HCT116 (cell line): ENCODE measurements around the gene DPP6. TPM values are rescaled to one million over a fixed set of nuclear protein-coding genes. Genes with fewer than 3 reads are reported as not detected.

ENCODE experiments used
- ATAC-seq: fragments of 200-7000 bp; cut with Tn5 transposase; 2 replicates; pipeline ENCODE4 v1.9.1; 2020; ENCODE audit warnings: mild to moderate bottlenecking, moderate library complexity
- BruUV-seq: library from RNA; stranded (reverse); fragments of 400-500 nt; replicated peaks from 2 replicates; lab custom pipeline; 2021; lab: Mats Ljungman, UMichigan
- CTCF ChIA-PET: fragments of 300-600 bp; sonication (Branson Sonifier 250); formaldehyde crosslinking; loops from one replicate; lab custom pipeline; 2021; ENCODE audit warnings: antibody characterized with exemption; lab: Charles Lee
- POLR2A ChIA-PET: fragments of 300-600, 350-600 bp; sonication (Branson Sonifier 250); formaldehyde crosslinking; loops from one replicate; lab custom pipeline; 2021; ENCODE audit warnings: antibody characterized with exemption; lab: Charles Lee
- RAD21 ChIA-PET, 2 experiments: fragments of 300-600 bp; sonication (Branson Sonifier 250); formaldehyde crosslinking; loops; one replicate each; lab custom pipeline; 2023; ENCODE audit warnings: low total read pairs in 2 of 2; ENCODE audit not compliant: uncharacterized antibody in 2 of 2, unreplicated experiment in 2 of 2, low non-redundant PET in 1 of 2; lab: Charles Lee
- DNase-seq: peaks from one replicate; pipeline ENCODE4 v3.0.0-alpha.2; 2010; ENCODE audit warnings: low read depth, low spot score
- H2AFZ ChIP-seq: fragments of 200-600 bp; shearing (Covaris generic), sonication (generic); 2 replicates; pipeline ENCODE4 v1.6.1; 2017; ENCODE audit warnings: low read depth, mixed run types, mixed read lengths, antibody characterized with exemption, low read length; ENCODE audit not compliant: poor library complexity, severe bottlenecking
- H3K27ac ChIP-seq: 2 replicates; pipeline ENCODE4 v1.5.1; 2012; ENCODE audit warnings: low read depth, low read length
- H3K27me3 ChIP-seq: fragments of 200-600 bp; sonication (generic); 2 replicates; pipeline ENCODE4 v1.6.1; 2016; ENCODE audit warnings: mixed run types, low read length, mixed read lengths; ENCODE audit not compliant: insufficient read depth
- H3K36me3 ChIP-seq, 2 experiments: fragments of 200-500 bp in 1 of 2; fragments of 200-600 bp in 1 of 2; sonication (Bioruptor generic) in 1 of 2; sonication (generic) in 1 of 2; 2 replicates each; pipeline versions ENCODE4 v1.5.1 to v1.6.1; 2014 to 2016; ENCODE audit warnings: low read length in 2 of 2, inconsistent platforms in 1 of 2, mixed read lengths in 1 of 2, mixed run types in 1 of 2; ENCODE audit not compliant: insufficient read depth in 2 of 2, control insufficient read depth in 1 of 2
- H3K4me1 ChIP-seq, 2 experiments: fragments of 200-600 bp in 1 of 2; sonication (generic) in 1 of 2; 2 replicates each; pipeline versions ENCODE4 v1.5.1 to v1.6.1; 2012 to 2017; ENCODE audit warnings: low read length in 2 of 2, inconsistent platforms in 1 of 2, mild to moderate bottlenecking in 1 of 2, mixed read lengths in 1 of 2, mixed run types in 1 of 2, moderate library complexity in 1 of 2; ENCODE audit not compliant: insufficient read depth in 2 of 2, control insufficient read depth in 1 of 2
- H3K4me2 ChIP-seq: fragments of 200-600 bp; sonication (generic); 2 replicates; pipeline ENCODE4 v1.6.1; 2017; ENCODE audit warnings: mixed run types, low read length, mixed read lengths
- H3K4me3 ChIP-seq, 2 experiments: fragments of 200-600 bp in 1 of 2; sonication (generic) in 1 of 2; replicated peaks in 1 of 2; 2 replicates each; pipeline ENCODE4 v1.5.1; 2011 to 2016; ENCODE audit warnings: low read length in 2 of 2, control low read depth in 1 of 2, low read depth in 1 of 2, mild to moderate bottlenecking in 1 of 2, mixed read lengths in 1 of 2, mixed run types in 1 of 2
- H3K79me2 ChIP-seq: fragments of 200-600 bp; sonication (generic); 2 replicates; pipeline ENCODE4 v1.6.1; 2017; ENCODE audit warnings: mild to moderate bottlenecking, mixed run types, low read length, moderate library complexity, mixed read lengths; ENCODE audit not compliant: insufficient read depth
- H3K9ac ChIP-seq: fragments of 200-600 bp; sonication (generic); 2 replicates; pipeline ENCODE4 v1.6.1; 2016; ENCODE audit warnings: low read length, mixed read lengths
- H3K9me2 ChIP-seq: fragments of 200-600 bp; sonication (generic), shearing (Covaris generic); 2 replicates; pipeline ENCODE4 v1.6.1; 2017; ENCODE audit warnings: mixed run types, mild to moderate bottlenecking, moderate library complexity; ENCODE audit not compliant: insufficient read depth
- H3K9me3 ChIP-seq, 2 experiments: fragments of 200-500 bp in 1 of 2; fragments of 200-600 bp in 1 of 2; sonication (Bioruptor generic) in 1 of 2; sonication (generic) in 1 of 2; 2 replicates each; pipeline ENCODE4 v1.6.1; 2014 to 2017; ENCODE audit warnings: low read length in 2 of 2, mixed read lengths in 2 of 2, inconsistent platforms in 1 of 2, low read depth in 1 of 2, mild to moderate bottlenecking in 1 of 2, mixed run types in 1 of 2, moderate library complexity in 1 of 2; ENCODE audit not compliant: control insufficient read depth in 1 of 2, insufficient read depth in 1 of 2
- H4K20me1 ChIP-seq: fragments of 200-600 bp; sonication (generic), shearing (Covaris generic); 2 replicates; pipeline ENCODE4 v1.6.1; 2017; ENCODE audit warnings: mixed run types, mild to moderate bottlenecking, moderate library complexity; ENCODE audit not compliant: insufficient read depth
- CBX3 ChIP-seq: IDR thresholded peaks from 2 replicates; pipeline ENCODE4 v1.6.1; 2012; ENCODE audit warnings: low read depth
- CEBPB ChIP-seq: IDR thresholded peaks from 2 replicates; pipeline ENCODE4 v1.6.1; 2012; ENCODE audit warnings: low read depth
- ELF1 ChIP-seq: IDR thresholded peaks from 2 replicates; pipeline ENCODE4 v1.6.1; 2012; ENCODE audit warnings: low read depth, borderline replicate concordance
- EZH2 ChIP-seq: fragments of 200-600 bp; sonication (generic); IDR thresholded peaks from 2 replicates; pipeline ENCODE4 v1.6.1; 2017; ENCODE audit warnings: antibody characterized with exemption, mixed run types
- EZH2phosphoT487 ChIP-seq: fragments of 200-600 bp; IDR thresholded peaks from 2 replicates; pipeline ENCODE4 v1.6.1; 2018; ENCODE audit warnings: antibody characterized with exemption, borderline replicate concordance
- JUND ChIP-seq: IDR thresholded peaks from 2 replicates; pipeline ENCODE4 v1.6.1; 2012
- POLR2A ChIP-seq: IDR thresholded peaks from 2 replicates; pipeline ENCODE4 v1.7.0; 2011; ENCODE audit warnings: borderline replicate concordance; ENCODE audit not compliant: insufficient read depth, insufficient read length; ENCODE audit errors: extremely low read depth
- SIN3A ChIP-seq: IDR thresholded peaks from 2 replicates; pipeline ENCODE4 v1.6.1; 2012; ENCODE audit warnings: low read depth
- SP1 ChIP-seq: IDR thresholded peaks from 2 replicates; pipeline ENCODE4 v1.6.1; 2012; ENCODE audit warnings: low read depth
- SRF ChIP-seq: IDR thresholded peaks from 2 replicates; pipeline ENCODE4 v1.6.1; 2012; ENCODE audit warnings: low read depth
- TCF7L2 ChIP-seq: IDR thresholded peaks from 2 replicates; pipeline ENCODE4 v1.7.0; 2011; ENCODE audit warnings: borderline replicate concordance, inconsistent platforms; ENCODE audit not compliant: insufficient read depth, insufficient read length; ENCODE audit errors: extremely low read depth
- ZFX ChIP-seq: fragments of 450-650 bp; IDR thresholded peaks from 2 replicates; pipeline ENCODE4 v1.6.1; 2017
- ZNF274 ChIP-seq: fragments of 200-500 bp; sonication (Bioruptor generic); IDR thresholded peaks from 2 replicates; pipeline ENCODE4 v1.6.1; 2014; ENCODE audit warnings: mild to moderate bottlenecking, low read depth, low read length, inconsistent platforms
- intact Hi-C: fragments of 100-400 bp; cut with micrococcal nuclease; formaldehyde crosslinking; loops from 2 replicates; pipeline ENCODE4 v1.10.0; 2022
- total RNA-seq: library from RNA; stranded (reverse); gene quantifications from one replicate; pipeline ENCODE4 v1.2.1, GENCODE V29; 2021; ENCODE audit not compliant: unreplicated experiment
- TF ChIP-seq, protein P1 (sequence below), 3 experiments: fragments of 200-600 bp in 1 of 3; sonication (generic) in 1 of 3; IDR thresholded peaks in 2 of 3; conservative IDR thresholded peaks in 1 of 3; 2 replicates each; pipeline ENCODE4 v1.5.1; 2012 to 2017; ENCODE audit warnings: low read depth in 2 of 3, low read length in 2 of 3, antibody characterized with exemption in 1 of 3, borderline replicate concordance in 1 of 3, control low read depth in 1 of 3, mild to moderate bottlenecking in 1 of 3, mixed read lengths in 1 of 3, mixed run types in 1 of 3, moderate library complexity in 1 of 3; ENCODE audit not compliant: insufficient read depth in 1 of 3

The DPP6 gene
- total RNA-seq, 1 experiment from 2014 or later = not detected

DNA sequence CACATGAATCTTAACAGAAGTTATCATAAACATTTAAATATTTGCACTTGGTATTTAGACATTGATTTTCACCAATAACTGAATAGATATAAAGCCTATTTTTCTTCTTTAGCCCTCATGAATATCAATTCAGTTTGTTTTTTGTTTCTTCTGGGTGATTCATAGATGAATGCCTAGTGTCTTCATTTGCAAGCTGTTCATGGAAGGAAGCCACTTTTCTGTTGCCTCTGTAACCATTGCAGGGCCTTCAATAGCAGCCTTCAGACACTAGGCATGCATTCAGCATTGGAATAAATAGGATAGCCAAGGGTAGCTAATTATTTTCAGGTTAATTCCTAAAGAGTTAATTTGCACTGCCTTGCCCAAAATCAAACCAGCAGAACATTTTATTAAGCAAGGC, 375.3 kb downstream of the DPP6 start:
- Histone ChIP-seq H3K36me3 (no peaks in the 10 kb centered on the region), H3K4me2 (no peak overlapping the region)
- intact Hi-C loops = no loop called here
- no TSS peak for BruUV-seq
- TF ChIP-seq ZNF274 (no peak), EZH2 (no peak), CEBPB (no peak), ZFX (no peak), CBX3 (no peak), POLR2A (no peak), SP1 (no peak), EZH2phosphoT487 (no peak), SRF (no peak), TCF7L2 (no peak), SIN3A (no peak), JUND (no peak), ELF1 (no peak)
- TF ChIP-seq, protein P1, sequence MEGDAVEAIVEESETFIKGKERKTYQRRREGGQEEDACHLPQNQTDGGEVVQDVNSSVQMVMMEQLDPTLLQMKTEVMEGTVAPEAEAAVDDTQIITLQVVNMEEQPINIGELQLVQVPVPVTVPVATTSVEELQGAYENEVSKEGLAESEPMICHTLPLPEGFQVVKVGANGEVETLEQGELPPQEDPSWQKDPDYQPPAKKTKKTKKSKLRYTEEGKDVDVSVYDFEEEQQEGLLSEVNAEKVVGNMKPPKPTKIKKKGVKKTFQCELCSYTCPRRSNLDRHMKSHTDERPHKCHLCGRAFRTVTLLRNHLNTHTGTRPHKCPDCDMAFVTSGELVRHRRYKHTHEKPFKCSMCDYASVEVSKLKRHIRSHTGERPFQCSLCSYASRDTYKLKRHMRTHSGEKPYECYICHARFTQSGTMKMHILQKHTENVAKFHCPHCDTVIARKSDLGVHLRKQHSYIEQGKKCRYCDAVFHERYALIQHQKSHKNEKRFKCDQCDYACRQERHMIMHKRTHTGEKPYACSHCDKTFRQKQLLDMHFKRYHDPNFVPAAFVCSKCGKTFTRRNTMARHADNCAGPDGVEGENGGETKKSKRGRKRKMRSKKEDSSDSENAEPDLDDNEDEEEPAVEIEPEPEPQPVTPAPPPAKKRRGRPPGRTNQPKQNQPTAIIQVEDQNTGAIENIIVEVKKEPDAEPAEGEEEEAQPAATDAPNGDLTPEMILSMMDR (IDR thresholded peaks at IDR 0.05 in 2 of 3, conservative IDR thresholded peaks at IDR 0.05 in 1 of 3; ENCODE audit: borderline replicate concordance in 1 of 3, insufficient read depth in 1 of 3, low read depth in 2 of 3, low read length in 2 of 3) = no peak
- TF ChIP-seq, all 23 proteins: peak for 0
- no peaks in the 10 kb centered on the region for H3K27me3 ChIP-seq
- no peaks in the 10 kb centered on the region for H3K79me2 ChIP-seq
- no peaks in the 10 kb centered on the region for H3K4me1 ChIP-seq
- peaks cover 3 to 15% of the 10 kb centered on the region in 2 experiments; a peak in 2 of 4 replicates for H3K9me3 ChIP-seq
- ChIA-PET RAD21 (no interaction called here), POLR2A (no interaction called here), CTCF (no interaction called here)
- DNase-seq (no peak), ATAC-seq (no peak)
- H2AFZ ChIP-seq = no peak overlapping the region
- no peaks in the 10 kb centered on the region for H4K20me1 ChIP-seq
- no peak overlapping the region for H3K9ac ChIP-seq
- no peaks in the 10 kb centered on the region for H3K9me2 ChIP-seq
- no peak overlapping the region for H3K27ac ChIP-seq
- H3K4me3 ChIP-seq = no peak overlapping the region
